B cell (primary cell): ENCODE data around the gene PKNOX2. TPM values are rescaled to one million over a fixed set of nuclear protein-coding genes. Genes with fewer than 3 reads are reported as not detected.

Source experiments
- ATAC-seq: fragments of 200-7000 bp; cut with Tn5 transposase; one replicate; pipeline ENCODE4 v1.10.0; 2021; ENCODE audit warnings: low read depth, mild to moderate bottlenecking, moderate number of reproducible peaks, moderate library complexity
- CTCF ChIA-PET: fragments of 350-600 bp; sonication (Branson Sonifier 250); formaldehyde crosslinking; loops from one replicate; lab custom pipeline; 2021; ENCODE audit warnings: antibody characterized with exemption, inconsistent platforms; lab: Charles Lee
- POLR2A ChIA-PET: fragments of 350-600 bp; sonication (Branson Sonifier 250); formaldehyde crosslinking; loops from one replicate; lab custom pipeline; 2021; ENCODE audit warnings: antibody characterized with exemption; lab: Charles Lee
- DNase-seq: peaks from one replicate; pipeline ENCODE4 v3.0.0; 2013
- H2AFZ ChIP-seq: 2 replicates; pipeline ENCODE4 v1.6.1; 2012; ENCODE audit warnings: mild to moderate bottlenecking, low read depth, low read length; ENCODE audit not compliant: insufficient read depth, poor library complexity, severe bottlenecking
- H3K27ac ChIP-seq, 2 donors: 1 replicate in 1 of 2; 2 replicates in 1 of 2; pipeline ENCODE4 v1.5.1; 2012 to 2013; ENCODE audit warnings: low read length in 2 of 2, mild to moderate bottlenecking in 2 of 2, moderate library complexity in 1 of 2
- H3K27me3 ChIP-seq, 4 experiments: fragments of 200-600 bp in 1 of 4; sonication (generic) in 1 of 4; replicated peaks in 1 of 4; 1 replicate in 2 of 4; 2 replicates in 2 of 4; pipeline versions ENCODE4 v1.6.1 to v1.7.0; 2013 to 2016; ENCODE audit warnings: low read length in 3 of 4, mild to moderate bottlenecking in 2 of 4, mixed read lengths in 1 of 4, moderate library complexity in 1 of 4; ENCODE audit not compliant: insufficient read depth in 4 of 4, control insufficient read depth in 3 of 4; ENCODE audit errors: control extremely low read depth in 1 of 4
- H3K36me3 ChIP-seq, 2 experiments: replicated peaks in 1 of 2; 1 replicate in 1 of 2; 2 replicates in 1 of 2; pipeline versions ENCODE4 v1.6.1 to v1.7.1; 2013; ENCODE audit warnings: low read length in 1 of 2; ENCODE audit not compliant: insufficient read depth in 2 of 2, control insufficient read depth in 1 of 2; ENCODE audit errors: control extremely low read depth in 1 of 2, extremely low read depth in 1 of 2
- H3K4me1 ChIP-seq, 2 donors: fragments of 200-600 bp in 1 of 2; sonication (generic) in 1 of 2; 1 replicate in 1 of 2; 2 replicates in 1 of 2; pipeline versions ENCODE4 v1.5.1 to v1.6.1; 2013 to 2017; ENCODE audit warnings: low read length in 2 of 2; ENCODE audit not compliant: control insufficient read depth in 2 of 2, insufficient read depth in 2 of 2
- H3K4me2 ChIP-seq: replicated peaks from 2 replicates; pipeline ENCODE3; 2012; ENCODE audit warnings: mild to moderate bottlenecking, low read depth, low read length; ENCODE audit not compliant: poor library complexity, severe bottlenecking
- H3K4me3 ChIP-seq, 5 experiments: fragments of 200-600 bp in 1 of 5; sonication (generic) in 1 of 5; 1 replicate in 3 of 5; 2 replicates in 2 of 5; pipeline versions ENCODE4 v1.5.1 to v1.7.0; 2011 to 2016; ENCODE audit warnings: low read length in 4 of 5, mild to moderate bottlenecking in 4 of 5, low read depth in 2 of 5, control low read depth in 1 of 5, moderate library complexity in 1 of 5; ENCODE audit not compliant: insufficient read depth in 1 of 5; ENCODE audit errors: control extremely low read depth in 1 of 5, extremely low read depth in 1 of 5
- H3K79me2 ChIP-seq: fragments of 200-600 bp; sonication (generic); one replicate; pipeline ENCODE4 v1.6.0; 2016; ENCODE audit warnings: low read length; ENCODE audit not compliant: control insufficient read depth, insufficient read depth
- H3K9ac ChIP-seq: fragments of 200-600 bp; sonication (generic); 2 replicates; pipeline ENCODE4 v1.6.1; 2017; ENCODE audit warnings: mild to moderate bottlenecking, low read length, moderate library complexity
- H3K9me3 ChIP-seq, 3 donors: one replicate each; pipeline versions ENCODE4 v1.6.1 to v1.7.1; 2013; ENCODE audit warnings: low read length in 2 of 3; ENCODE audit not compliant: control insufficient read depth in 2 of 3, insufficient read depth in 1 of 3; ENCODE audit errors: control extremely low read depth in 1 of 3
- H4K20me1 ChIP-seq: 2 replicates; pipeline ENCODE4 v1.6.0; 2012; ENCODE audit warnings: mild to moderate bottlenecking, low read length; ENCODE audit not compliant: insufficient read depth, control insufficient read depth, poor library complexity, severe bottlenecking
- H3K27ac Mint-ChIP-seq: one replicate; pipeline ENCODE4 v1.8.0; 2021; ENCODE audit warnings: mixed read lengths
- H3K27me3 Mint-ChIP-seq: one replicate; pipeline ENCODE4 v1.8.0; 2021; ENCODE audit warnings: mixed read lengths
- H3K4me1 Mint-ChIP-seq: one replicate; pipeline ENCODE4 v1.8.0; 2021; ENCODE audit warnings: mixed read lengths
- H3K4me3 Mint-ChIP-seq: one replicate; pipeline ENCODE4 v1.8.0; 2021; ENCODE audit warnings: mixed read lengths
- H3K9me3 Mint-ChIP-seq: one replicate; pipeline ENCODE4 v1.8.0; 2022; ENCODE audit warnings: mixed read lengths; ENCODE audit not compliant: insufficient read depth
- CTCF ChIP-seq: fragments of 200-600 bp; IDR thresholded peaks from one replicate; pipeline ENCODE4 v1.8.0; 2022; ENCODE audit warnings: antibody characterized with exemption, mild to moderate bottlenecking
- EZH2 ChIP-seq: IDR thresholded peaks from 2 replicates; pipeline ENCODE4 v1.6.1; 2012; ENCODE audit warnings: borderline replicate concordance, low read depth, mild to moderate bottlenecking, moderate library complexity, low read length; ENCODE audit not compliant: insufficient read depth, poor library complexity, severe bottlenecking
- WGBS: methylation state at CpG from one replicate; pipeline ENCODE4 v1.1.5; 2013; ENCODE audit warnings: missing lambda C conversion rate; ENCODE audit not compliant: insufficient coverage; 5-methylcytosine and 5-hydroxymethylcytosine counted together
- intact Hi-C: fragments of 100-400 bp; cut with micrococcal nuclease; formaldehyde crosslinking; loops from one replicate; pipeline ENCODE4 v1.10.0; 2022
- polyA plus RNA-seq: library from polyadenylated mRNA; depleted of rRNA; stranded (reverse); fragments of >200 nt; gene quantifications from 2 replicates; pipeline ENCODE4 v1.2.3, GENCODE V29; 2012
- total RNA-seq, 2 donors: library from RNA; stranded (reverse); fragments of 120-200 nt in 1 of 2; gene quantifications; 1 replicate in 1 of 2; 2 replicates in 1 of 2; pipeline versions ENCODE4 v1.2.3 to v1.2.4, GENCODE V29; 2013 to 2022

Gene PKNOX2
- total and polyA plus RNA-seq, 2 donors (not counting 1 experiment from before 2014, with no cell fraction given): not detected

GRCh38 chr11:125173556-125173955 lies 9.0 kb downstream of the PKNOX2 start:
- Histone ChIP-seq H3K27ac (no peak overlapping the region), H3K9me3 (no peaks in the 10 kb centered on the region), H3K4me2 (no peak overlapping the region), H3K4me1 (no peaks in the 10 kb centered on the region), H3K9ac (no peak overlapping the region), H4K20me1 (no peaks in the 10 kb centered on the region), H3K4me3 (no peak overlapping the region), H3K79me2 (no peaks in the 10 kb centered on the region), H2AFZ (no peak overlapping the region), H3K36me3 (no peaks in the 10 kb centered on the region), H3K27me3 (peaks cover 0 to 46% (median 13%) of the 10 kb centered on the region in 4 experiments)
- Mint-ChIP-seq H3K4me3 (no peak overlapping the region), H3K9me3 (no peaks in the 10 kb centered on the region), H3K4me1 (no peaks in the 10 kb centered on the region), H3K27ac (no peak overlapping the region), H3K27me3 (peaks cover 63% of the 10 kb centered on the region)
- no peak for ATAC-seq
- WGBS: 84% methylated on average over 6 of the region's 8 CpGs
- intact Hi-C loops: no loop called here
- DNase-seq: no peak
- TF ChIP-seq CTCF (no peak), EZH2 (no peak)
- CTCF ChIA-PET: interaction anchor here (1.0 kb wide), 1 partner anchor 32 kb away, joined by 3 read pairs; no protein-coding TSS in a partner anchor
- POLR2A ChIA-PET: no interaction called here

GRCh38 chr11:125174057-125174456 lies 9.5 kb downstream of the PKNOX2 start:
- H3K4me1 ChIP-seq: no peaks in the 10 kb centered on the region
- ChIA-PET POLR2A (no interaction called here), CTCF (no interaction called here)
- no peaks in the 10 kb centered on the region for H3K79me2 ChIP-seq
- H3K27me3 Mint-ChIP-seq: peaks cover 61% of the 10 kb centered on the region
- H3K4me1 Mint-ChIP-seq: no peaks in the 10 kb centered on the region
- WGBS: 91% methylated on average over 4 of the region's 4 CpGs
- H4K20me1 ChIP-seq: no peaks in the 10 kb centered on the region
- H3K4me2 ChIP-seq: no peak overlapping the region
- intact Hi-C loops: no loop called here
- DNase-seq: no peak
- no peaks in the 10 kb centered on the region for H3K9me3 ChIP-seq
- H3K36me3 ChIP-seq: no peaks in the 10 kb centered on the region
- no peak for TF ChIP-seq CTCF
- TF ChIP-seq EZH2: no peak
- no peak overlapping the region for H3K4me3 ChIP-seq
- H3K4me3 Mint-ChIP-seq: no peak overlapping the region
- no peak overlapping the region for H3K9ac ChIP-seq
- H3K27ac ChIP-seq: no peak overlapping the region
- peaks cover 0 to 43% (median 13%) of the 10 kb centered on the region in 4 experiments for H3K27me3 ChIP-seq
- no peak overlapping the region for H2AFZ ChIP-seq
- ATAC-seq: no peak
- H3K9me3 Mint-ChIP-seq: no peaks in the 10 kb centered on the region
- no peak overlapping the region for H3K27ac Mint-ChIP-seq
